ENCODE results near the gene PANK4. TPM values are rescaled to one million over a fixed set of nuclear protein-coding genes. Genes with fewer than 3 reads are reported as not detected.

PANK4 gene
- polyA plus RNA-seq, 1 experiment: 10.9 TPM

- no peaks in the 10 kb centered on the region; the same call in 1 of the 2 replicates for H3K9me3 ChIP-seq (ENCODE audit: control insufficient read depth, insufficient read depth, low read length)
- H3K27me3 ChIP-seq (ENCODE audit: control insufficient read depth, insufficient read depth, low read length): peaks cover 5% of the 10 kb centered on the region
- ChIA-PET POLR2A (no interaction called here), CTCF (no interaction called here)
- no peak overlapping the region for H3K4me3 ChIP-seq (ENCODE audit: low read depth, low read length)
- TF ChIP-seq CTCF (IDR thresholded peaks at IDR 0.05; ENCODE audit: low read depth, low read length): no peak
- no peak for DNase-seq (ENCODE audit: low read depth, low spot score)
- H3K27ac ChIP-seq (ENCODE audit: low read depth, low read length): no peak overlapping the region
Measured at GRCh38 chr1:2558861-2559260, 32.5 kb upstream of the PANK4 start.

GRCh38 chr1:2558420-2558819, 32.0 kb upstream of the PANK4 start:
- POLR2A ChIA-PET: no interaction called here
- peaks cover 1% of the 10 kb centered on the region for H3K27me3 ChIP-seq (ENCODE audit: control insufficient read depth, insufficient read depth, low read length)
- no peak for DNase-seq (ENCODE audit: low read depth, low spot score)
- CTCF ChIA-PET: no interaction called here
- no peak overlapping the region for H3K4me3 ChIP-seq (ENCODE audit: low read depth, low read length)
- H3K27ac ChIP-seq (ENCODE audit: low read depth, low read length): no peak overlapping the region
- TF ChIP-seq CTCF (IDR thresholded peaks at IDR 0.05; ENCODE audit: low read depth, low read length): no peak
- H3K9me3 ChIP-seq (ENCODE audit: control insufficient read depth, insufficient read depth, low read length): no peaks in the 10 kb centered on the region; the same call in 1 of the 2 replicates

GRCh38 chr1:2557482-2558400, 31.3 kb upstream of the PANK4 start:
- Histone ChIP-seq H3K9me3 (ENCODE audit: control insufficient read depth, insufficient read depth, low read length) (no peaks in the 10 kb centered on the region; the same call in 1 of the 2 replicates), H3K27me3 (ENCODE audit: control insufficient read depth, insufficient read depth, low read length) (no peaks in the 10 kb centered on the region), H3K27ac (ENCODE audit: low read depth, low read length) (no peak overlapping the region), H3K4me3 (ENCODE audit: low read depth, low read length) (no peak overlapping the region)
- DNase-seq (ENCODE audit: low read depth, low spot score): no peak
- no peak for TF ChIP-seq CTCF (IDR thresholded peaks at IDR 0.05; ENCODE audit: low read depth, low read length)
- CTCF ChIA-PET: no interaction called here
- POLR2A ChIA-PET: no interaction called here

- TF ChIP-seq CTCF (IDR thresholded peaks at IDR 0.05; ENCODE audit: low read depth, low read length): no peak
- POLR2A ChIA-PET: interaction anchor here (1.2 kb wide), 1 partner anchor 29 kb away, joined by 6 read pairs; the partner anchor contains the start of gene PRXL2B
- CTCF ChIA-PET: interaction anchor here (1.2 kb wide), 1 partner anchor 10 kb away, joined by 6 read pairs; no protein-coding TSS in a partner anchor
- H3K27me3 ChIP-seq (ENCODE audit: control insufficient read depth, insufficient read depth, low read length): peaks cover 4% of the 10 kb centered on the region
- DNase-seq (ENCODE audit: low read depth, low spot score): no peak
- H3K27ac ChIP-seq (ENCODE audit: low read depth, low read length): peak overlapping the region; percentile 31
- H3K9me3 ChIP-seq (ENCODE audit: control insufficient read depth, insufficient read depth, low read length): no peaks in the 10 kb centered on the region; the same call in 1 of the 2 replicates
- H3K4me3 ChIP-seq (ENCODE audit: low read depth, low read length): peak overlapping the region; percentile 57
Measured at GRCh38 chr1:2556678-2557481, 30.5 kb upstream of the PANK4 start.
